Omental fat pad (tissue), 4 donors: ENCODE data around the gene GPN2. TPM values are rescaled to one million over a fixed set of nuclear protein-coding genes. Genes with fewer than 3 reads are reported as not detected.
"Not testable (repeated sequence)": the region's sequence is repeated elsewhere in the genome, so short reads cannot be mapped to it uniquely, and the experiment has no call there.

Experiments used
- ATAC-seq: fragments of 150-250 bp; one replicate; pipeline ENCODE4 v1.9.1; 2016; ENCODE audit warnings: mild to moderate bottlenecking, moderate library complexity; ENCODE audit not compliant: low FRiP score
- DNase-seq: peaks from one replicate; pipeline ENCODE4 v3.0.0-alpha.2; 2019; ENCODE audit warnings: low spot score
- CTCF ChIP-seq, 3 donors: fragments of 450-650 bp; IDR thresholded peaks; one replicate each; pipeline ENCODE4 v1.5.1; 2016 to 2017; ENCODE audit warnings: antibody characterized with exemption in 3 of 3, mild to moderate bottlenecking in 3 of 3, moderate library complexity in 2 of 3
- total RNA-seq, 4 donors: library from RNA; depleted of rRNA; stranded (reverse); fragments of >200 nt; gene quantifications; one replicate each; pipeline ENCODE4 v1.1.0, GENCODE V29; 2016

Gene GPN2
- total RNA-seq, 4 donors from 2014 or later, result 9.4 to 18.0 (median 11.0) TPM

- ATAC-seq (no peak), DNase-seq (no peak)
- no peak for TF ChIP-seq CTCF (IDR thresholded peaks at IDR 0.05)
Measured at GRCh38 chr1:26839779-26840178, 50.3 kb downstream of the GPN2 start.

- TF ChIP-seq CTCF (IDR thresholded peaks at IDR 0.05), result no peak
- DNase-seq (no peak), ATAC-seq (no peak)
Measured at GRCh38 chr1:26839339-26839722, 50.8 kb downstream of the GPN2 start.

- DNase-seq (no peak), ATAC-seq (no peak)
- no peak for TF ChIP-seq CTCF (IDR thresholded peaks at IDR 0.05)
Measured at GRCh38 chr1:26838474-26839338, 51.4 kb downstream of the GPN2 start.

- ATAC-seq, result not testable (repeated sequence)
Measured at GRCh38 chr1:26837665-26838064, 52.4 kb downstream of the GPN2 start.

GRCh38 chr1:26833432-26834405 lies 56.4 kb downstream of the GPN2 start:
- ATAC-seq (no peak), DNase-seq (no peak)

More at GRCh38 chr1:26837665-26838064, 52.4 kb downstream of the GPN2 start:
- DNase-seq, result not testable (repeated sequence)

GRCh38 chr1:26832249-26832960 lies 57.7 kb downstream of the GPN2 start:
- ATAC-seq, result no peak
- TF ChIP-seq CTCF (IDR thresholded peaks at IDR 0.05), result no peak
- no peak for DNase-seq

More at GRCh38 chr1:26833432-26834405, 56.4 kb downstream of the GPN2 start:
- no peak for TF ChIP-seq CTCF (IDR thresholded peaks at IDR 0.05)
